ENCODE data around the gene INHBE. TPM values are rescaled to one million over a fixed set of nuclear protein-coding genes. Genes with fewer than 3 reads are reported as not detected.

Gene INHBE
- total RNA-seq, 1 experiment from 2014 or later, result 10.1 TPM

DNA sequence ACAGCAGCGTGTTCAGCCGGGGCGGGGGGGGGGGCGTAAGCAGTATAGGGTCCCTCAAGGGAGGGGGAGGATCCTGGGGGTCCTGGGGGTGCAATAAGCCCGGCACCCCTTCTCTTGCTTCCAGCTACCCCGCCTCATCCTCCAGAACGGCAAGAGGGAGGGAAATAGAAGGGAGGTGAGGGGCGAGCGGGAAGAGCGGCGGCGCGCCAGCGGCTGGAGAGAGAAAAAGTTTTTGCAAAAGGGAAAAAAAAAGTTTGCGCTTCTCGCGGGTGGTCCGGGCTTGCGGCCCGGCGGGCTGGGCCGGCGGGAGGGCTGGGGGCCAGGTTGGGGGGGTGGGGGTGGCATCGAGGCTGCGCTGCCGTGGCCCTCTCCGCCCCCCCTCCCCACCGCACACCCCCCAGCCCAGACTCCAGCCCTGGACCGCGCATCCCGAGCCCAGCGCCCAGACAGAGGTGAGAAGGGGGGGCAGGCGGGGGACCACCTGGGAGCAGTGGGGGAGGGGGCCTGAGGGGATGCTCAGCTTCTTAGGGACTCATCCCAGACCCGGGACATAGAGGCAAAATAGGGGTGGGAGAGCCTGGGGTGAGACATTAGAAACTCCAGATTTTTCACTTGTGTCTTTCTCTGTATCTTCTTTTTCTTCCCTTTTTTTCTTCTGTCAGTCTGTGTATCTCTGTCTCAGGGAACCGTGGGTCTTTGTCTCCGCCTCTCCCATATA is 4.8 kb downstream of the INHBE start, which contains the start of gene GLI1:
GLI1 (plus strand) TSS at position 36 of the 718 bp plus-strand sequence. CDS start 3,907 bp downstream, outside the sequence.
- Histone ChIP-seq H3K23me2 (ENCODE audit: insufficient read length, low read depth, low read length, poor library complexity, severe bottlenecking) (peaks cover 34% of the 10 kb centered on the region), H4K20me1 (ENCODE audit: control insufficient read depth, insufficient read depth, insufficient read length) (no peaks in the 10 kb centered on the region), H3K4me2 (ENCODE audit: insufficient read depth, insufficient read length, low read length) (peak within 1 kb of the TSS; percentile 90), H3K18ac (ENCODE audit: insufficient read length, low read depth, low read length) (no peak within 1 kb of the TSS), H2AFZ (ENCODE audit: low read length) (no peak within 1 kb of the TSS), H3K79me2 (ENCODE audit: insufficient read depth, low read length) (no peaks in the 10 kb centered on the region), H4K8ac (replicated peaks; ENCODE audit: insufficient read length, low read depth, low read length) (no peak within 1 kb of the TSS), H4K91ac (ENCODE audit: insufficient read length, low read depth, low read length) (no peak within 1 kb of the TSS), H3K56ac (ENCODE audit: insufficient read length, low read depth, low read length) (no peak within 1 kb of the TSS), H2BK20ac (ENCODE audit: low read depth, low read length, poor library complexity, severe bottlenecking) (no peak within 1 kb of the TSS), H2BK5ac (ENCODE audit: insufficient read length, low read length) (no peak within 1 kb of the TSS), H3K4me1 (ENCODE audit: insufficient read depth, low read length) (no peaks in the 10 kb centered on the region), H2BK12ac (ENCODE audit: insufficient read length, low read depth, low read length) (no peak within 1 kb of the TSS), H3K4ac (ENCODE audit: low read depth, low read length) (no peak within 1 kb of the TSS), H3T11ph (ENCODE audit: low read length) (no peak within 1 kb of the TSS), H3K79me1 (ENCODE audit: insufficient read depth, low read depth, low read length, poor library complexity, severe bottlenecking) (no peaks in the 10 kb centered on the region), H3K9ac (ENCODE audit: extremely low read depth, insufficient read length, low read length) (no peak within 1 kb of the TSS), H3K27me3 (ENCODE audit: insufficient read depth, low read length) (no peaks in the 10 kb centered on the region), H3K23ac (ENCODE audit: insufficient read length, low read depth, low read length) (no peak within 1 kb of the TSS), H4K5ac (ENCODE audit: insufficient read length, low read depth, low read length) (no peak within 1 kb of the TSS), H2BK120ac (ENCODE audit: low read depth, low read length, poor library complexity, severe bottlenecking) (no peak within 1 kb of the TSS), H3K27ac (ENCODE audit: insufficient read length, low read depth, low read length) (peak within 1 kb of the TSS; percentile 59), H2BK15ac (ENCODE audit: low read depth, low read length) (no peak within 1 kb of the TSS), H3K9me3 (ENCODE audit: control insufficient read depth, low read depth, low read length) (no peaks in the 10 kb centered on the region), H3K14ac (ENCODE audit: insufficient read depth, low read length) (peak within 1 kb of the TSS; percentile 52; the same call in 1 of the 2 replicates), H2AK5ac (ENCODE audit: insufficient read length, low read length) (no peak within 1 kb of the TSS)
- Mint-ChIP-seq H3K27ac (peak within 1 kb of the TSS; percentile 94 to 97 (median 97)), H3K27me3 (ENCODE audit: low read depth) (peaks cover 25% of the 10 kb centered on the region), H3K36me3 (ENCODE audit: insufficient read depth in 1 of 3, low read depth in 3 of 3) (peaks cover 0 to 12% (median 5%) of the 10 kb centered on the region in 3 experiments; a peak in 6 of 7 replicates), H3K9me3 (no peaks in the 10 kb centered on the region), H3K4me3 (peak within 1 kb of the TSS; percentile 91 to 99), H3K4me1 (peaks cover 41 to 46% of the 10 kb centered on the region in 2 experiments)
- no CpG with 5 or more reads among the region's 36 CpGs for WGBS (ENCODE audit: extremely low coverage, insufficient read length, low lambda C conversion rate)
- peak; percentile 72 for DNase-seq
- TF ChIP-seq CTCF (conservative IDR thresholded peaks at IDR 0.05), result no peak

Data from H9 (cell line).